H9 (cell line): ENCODE results near the gene DPP10. TPM values are rescaled to one million over a fixed set of nuclear protein-coding genes. Genes with fewer than 3 reads are reported as not detected.

ENCODE experiments used
- DNase-seq: peaks from one replicate; pipeline ENCODE4 v3.0.0-alpha.2; 2017
- H2AFZ ChIP-seq: one replicate; pipeline ENCODE4 v1.6.1; 2013; ENCODE audit warnings: mild to moderate bottlenecking, low read length, control low read depth, moderate library complexity
- H2AK5ac ChIP-seq: 2 replicates; pipeline ENCODE4 v1.6.1; 2013; ENCODE audit warnings: low read length, control low read depth, mixed read lengths; ENCODE audit not compliant: insufficient read length
- H2BK120ac ChIP-seq: one replicate; pipeline ENCODE4 v1.6.1; 2013; ENCODE audit warnings: low read depth, mild to moderate bottlenecking, low read length, control low read depth, inconsistent platforms; ENCODE audit not compliant: poor library complexity, severe bottlenecking
- H2BK12ac ChIP-seq: 2 replicates; pipeline ENCODE4 v1.6.1; 2013; ENCODE audit warnings: low read length, control low read depth, mixed read lengths, low read depth; ENCODE audit not compliant: insufficient read length
- H2BK15ac ChIP-seq: 2 replicates; pipeline ENCODE4 v1.6.1; 2013; ENCODE audit warnings: low read depth, low read length, control low read depth
- H2BK20ac ChIP-seq: one replicate; pipeline ENCODE4 v1.6.1; 2013; ENCODE audit warnings: low read depth, mild to moderate bottlenecking, low read length, control low read depth, inconsistent platforms; ENCODE audit not compliant: poor library complexity, severe bottlenecking
- H2BK5ac ChIP-seq: 2 replicates; pipeline ENCODE4 v1.6.1; 2013; ENCODE audit warnings: low read length, control low read depth, mixed read lengths; ENCODE audit not compliant: insufficient read length
- H3K14ac ChIP-seq: 2 replicates; pipeline ENCODE4 v1.6.1; 2013; ENCODE audit warnings: low read length, control low read depth; ENCODE audit not compliant: insufficient read depth
- H3K18ac ChIP-seq: 2 replicates; pipeline ENCODE4 v1.6.1; 2013; ENCODE audit warnings: low read depth, mild to moderate bottlenecking, mixed read lengths, low read length, control low read depth; ENCODE audit not compliant: insufficient read length
- H3K23ac ChIP-seq: 2 replicates; pipeline ENCODE4 v1.6.1; 2013; ENCODE audit warnings: low read length, control low read depth, mixed read lengths, low read depth; ENCODE audit not compliant: insufficient read length
- H3K23me2 ChIP-seq: 2 replicates; pipeline ENCODE4 v1.6.1; 2013; ENCODE audit warnings: low read depth, mild to moderate bottlenecking, mixed read lengths, low read length, control low read depth; ENCODE audit not compliant: insufficient read length, poor library complexity, severe bottlenecking
- H3K27ac ChIP-seq: 2 replicates; pipeline ENCODE4 v1.5.1; 2013; ENCODE audit warnings: low read length, control low read depth, mixed read lengths, low read depth; ENCODE audit not compliant: insufficient read length
- H3K27me3 ChIP-seq: 2 replicates; pipeline ENCODE4 v1.6.1; 2013; ENCODE audit warnings: low read length, control low read depth, inconsistent platforms; ENCODE audit not compliant: insufficient read depth
- H3K4ac ChIP-seq: 2 replicates; pipeline ENCODE4 v1.6.1; 2013; ENCODE audit warnings: low read depth, mild to moderate bottlenecking, control low read depth, inconsistent platforms, low read length, moderate library complexity
- H3K4me1 ChIP-seq: 2 replicates; pipeline ENCODE4 v1.6.1; 2013; ENCODE audit warnings: low read length, control low read depth, inconsistent platforms; ENCODE audit not compliant: insufficient read depth
- H3K4me2 ChIP-seq: 2 replicates; pipeline ENCODE4 v1.6.1; 2013; ENCODE audit warnings: low read length, control low read depth, mixed read lengths; ENCODE audit not compliant: insufficient read length, insufficient read depth
- H3K56ac ChIP-seq: 2 replicates; pipeline ENCODE4 v1.6.1; 2013; ENCODE audit warnings: low read depth, mild to moderate bottlenecking, mixed read lengths, low read length, control low read depth; ENCODE audit not compliant: insufficient read length
- H3K79me1 ChIP-seq: 2 replicates; pipeline ENCODE4 v1.6.1; 2013; ENCODE audit warnings: low read depth, mild to moderate bottlenecking, moderate library complexity, low read length, control low read depth, inconsistent platforms; ENCODE audit not compliant: insufficient read depth, poor library complexity, severe bottlenecking
- H3K79me2 ChIP-seq: 2 replicates; pipeline ENCODE4 v1.6.1; 2013; ENCODE audit warnings: low read length, control low read depth, inconsistent platforms; ENCODE audit not compliant: insufficient read depth
- H3K9ac ChIP-seq: 2 replicates; pipeline ENCODE4 v1.6.1; 2013; ENCODE audit warnings: low read length, control low read depth, mixed read lengths; ENCODE audit not compliant: insufficient read length; ENCODE audit errors: extremely low read depth
- H3K9me3 ChIP-seq: one replicate; pipeline ENCODE4 v1.6.1; 2013; ENCODE audit warnings: low read depth, low read length, inconsistent platforms; ENCODE audit not compliant: control insufficient read depth
- H3T11ph ChIP-seq: one replicate; pipeline ENCODE4 v1.6.1; 2013; ENCODE audit warnings: mild to moderate bottlenecking, low read length, control low read depth, inconsistent platforms
- H4K20me1 ChIP-seq: one replicate; pipeline ENCODE4 v1.6.1; 2013; ENCODE audit not compliant: control insufficient read depth, insufficient read length, insufficient read depth
- H4K5ac ChIP-seq: 2 replicates; pipeline ENCODE4 v1.6.1; 2013; ENCODE audit warnings: low read depth, mild to moderate bottlenecking, mixed read lengths, low read length, control low read depth; ENCODE audit not compliant: insufficient read length
- H4K8ac ChIP-seq: replicated peaks from 2 replicates; pipeline ENCODE4 v1.6.1; 2013; ENCODE audit warnings: low read length, control low read depth, mixed read lengths, low read depth; ENCODE audit not compliant: insufficient read length
- H4K91ac ChIP-seq: 2 replicates; pipeline ENCODE4 v1.6.1; 2013; ENCODE audit warnings: low read depth, mild to moderate bottlenecking, moderate library complexity, mixed read lengths, low read length, control low read depth; ENCODE audit not compliant: insufficient read length
- H3K27ac Mint-ChIP-seq, 3 experiments: 2 replicates in 2 of 3; 3 replicates in 1 of 3; pipeline ENCODE4 v1.8.0; 2020 to 2021; ENCODE audit warnings: mixed read lengths in 3 of 3, mild to moderate bottlenecking in 1 of 3, moderate library complexity in 1 of 3
- H3K27me3 Mint-ChIP-seq: 2 replicates; pipeline ENCODE4 v1.8.0; 2021; ENCODE audit warnings: low read depth, mild to moderate bottlenecking, moderate library complexity, mixed read lengths
- H3K36me3 Mint-ChIP-seq, 3 experiments: 2 replicates in 2 of 3; 3 replicates in 1 of 3; pipeline ENCODE4 v1.8.0; 2020 to 2021; ENCODE audit warnings: low read depth in 3 of 3, mixed read lengths in 3 of 3; ENCODE audit not compliant: insufficient read depth in 1 of 3
- H3K4me1 Mint-ChIP-seq, 2 experiments: 2 replicates each; pipeline ENCODE4 v1.8.0; 2020; ENCODE audit warnings: mixed read lengths in 2 of 2
- H3K4me3 Mint-ChIP-seq, 2 experiments: 2 replicates in 1 of 2; 3 replicates in 1 of 2; pipeline ENCODE4 v1.8.0; 2020 to 2021; ENCODE audit warnings: mild to moderate bottlenecking in 2 of 2, mixed read lengths in 2 of 2, moderate library complexity in 1 of 2
- H3K9me3 Mint-ChIP-seq, 2 experiments: 2 replicates in 1 of 2; 3 replicates in 1 of 2; pipeline ENCODE4 v1.8.0; 2020; ENCODE audit warnings: mild to moderate bottlenecking in 2 of 2, mixed read lengths in 2 of 2, moderate library complexity in 1 of 2
- WGBS: extraction: QIAGEN DNeasy Blood & Tissue Kit; methylation state at CpG from one replicate; pipeline ENCODE4 v1.1.7; 2013; ENCODE audit warnings: missing lambda C conversion rate, low lambda C conversion rate, mixed read lengths; ENCODE audit not compliant: insufficient read length; ENCODE audit errors: extremely low coverage; 5-methylcytosine and 5-hydroxymethylcytosine counted together
- total RNA-seq: library from RNA; stranded (reverse); gene quantifications from 2 replicates; pipeline ENCODE4 v1.2.1, GENCODE V29; 2021
- TF ChIP-seq, protein P1 (sequence below): fragments of 200-600 bp; sonication (generic); conservative IDR thresholded peaks from 3 replicates; pipeline ENCODE4 v1.8.0; 2021; ENCODE audit warnings: antibody characterized with exemption, mild to moderate bottlenecking

Gene DPP10
- total RNA-seq, 1 experiment from 2014 or later = 11.3 TPM

DNA sequence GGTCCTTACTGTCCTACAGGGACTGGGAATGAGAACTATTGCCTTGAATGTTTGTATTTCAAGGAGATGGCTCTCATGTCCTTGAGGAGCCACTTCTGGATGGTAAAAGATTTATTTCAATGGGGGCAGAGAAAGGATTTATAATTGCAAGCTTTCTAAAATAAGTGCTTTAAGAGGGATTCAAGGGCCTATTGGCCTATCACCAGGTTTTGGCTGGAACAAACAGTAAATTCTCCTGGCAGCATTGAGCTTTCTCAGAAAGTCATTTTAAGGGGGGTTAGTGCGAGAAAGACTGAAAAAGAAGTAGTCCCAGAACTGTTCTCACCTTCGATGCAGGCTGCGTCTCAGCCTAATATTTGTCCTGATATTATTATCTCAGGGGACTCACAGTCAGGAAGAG, 29.8 kb downstream of the DPP10 start:
- H3K56ac ChIP-seq = no peak overlapping the region
- H3K79me2 ChIP-seq = no peaks in the 10 kb centered on the region
- WGBS = no CpG with 5 or more reads among the region's 3 CpGs
- H3K36me3 Mint-ChIP-seq = no peaks in the 10 kb centered on the region
- no peaks in the 10 kb centered on the region for H3K27me3 ChIP-seq
- H3K4me1 Mint-ChIP-seq = no peaks in the 10 kb centered on the region
- H4K91ac ChIP-seq = no peak overlapping the region
- no peak for DNase-seq
- no peaks in the 10 kb centered on the region for H3K79me1 ChIP-seq
- H3K4ac ChIP-seq = no peak overlapping the region
- no peak overlapping the region for H3K9ac ChIP-seq
- no peak overlapping the region for H2BK5ac ChIP-seq
- H3K14ac ChIP-seq = no peak overlapping the region
- H3K9me3 Mint-ChIP-seq = no peaks in the 10 kb centered on the region
- no peak overlapping the region for H4K5ac ChIP-seq
- H3K27me3 Mint-ChIP-seq = peaks cover 1% of the 10 kb centered on the region; the same call in 1 of the 2 replicates
- no peak overlapping the region for H3T11ph ChIP-seq
- no peak overlapping the region for H2BK120ac ChIP-seq
- no peak overlapping the region for H3K23ac ChIP-seq
- no peak overlapping the region for H2BK12ac ChIP-seq
- no peaks in the 10 kb centered on the region for H3K4me1 ChIP-seq
- H2AK5ac ChIP-seq = no peak overlapping the region
- no peak overlapping the region for H2BK15ac ChIP-seq
- no peaks in the 10 kb centered on the region for H3K9me3 ChIP-seq
- TF ChIP-seq, protein P1, sequence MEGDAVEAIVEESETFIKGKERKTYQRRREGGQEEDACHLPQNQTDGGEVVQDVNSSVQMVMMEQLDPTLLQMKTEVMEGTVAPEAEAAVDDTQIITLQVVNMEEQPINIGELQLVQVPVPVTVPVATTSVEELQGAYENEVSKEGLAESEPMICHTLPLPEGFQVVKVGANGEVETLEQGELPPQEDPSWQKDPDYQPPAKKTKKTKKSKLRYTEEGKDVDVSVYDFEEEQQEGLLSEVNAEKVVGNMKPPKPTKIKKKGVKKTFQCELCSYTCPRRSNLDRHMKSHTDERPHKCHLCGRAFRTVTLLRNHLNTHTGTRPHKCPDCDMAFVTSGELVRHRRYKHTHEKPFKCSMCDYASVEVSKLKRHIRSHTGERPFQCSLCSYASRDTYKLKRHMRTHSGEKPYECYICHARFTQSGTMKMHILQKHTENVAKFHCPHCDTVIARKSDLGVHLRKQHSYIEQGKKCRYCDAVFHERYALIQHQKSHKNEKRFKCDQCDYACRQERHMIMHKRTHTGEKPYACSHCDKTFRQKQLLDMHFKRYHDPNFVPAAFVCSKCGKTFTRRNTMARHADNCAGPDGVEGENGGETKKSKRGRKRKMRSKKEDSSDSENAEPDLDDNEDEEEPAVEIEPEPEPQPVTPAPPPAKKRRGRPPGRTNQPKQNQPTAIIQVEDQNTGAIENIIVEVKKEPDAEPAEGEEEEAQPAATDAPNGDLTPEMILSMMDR = no peak
- no peak overlapping the region for H3K18ac ChIP-seq
- no peak overlapping the region for H2AFZ ChIP-seq
- no peaks in the 10 kb centered on the region for H3K23me2 ChIP-seq
- H3K27ac Mint-ChIP-seq = no peak overlapping the region
- H2BK20ac ChIP-seq = no peak overlapping the region
- H4K8ac ChIP-seq = no peak overlapping the region
- no peak overlapping the region for H3K27ac ChIP-seq
- no peak overlapping the region for H3K4me2 ChIP-seq
- no peaks in the 10 kb centered on the region for H4K20me1 ChIP-seq
- H3K4me3 Mint-ChIP-seq = no peak overlapping the region
